ENCODE data around the gene ERG28. TPM values are rescaled to one million over a fixed set of nuclear protein-coding genes. Genes with fewer than 3 reads are reported as not detected.

The ERG28 gene
- total RNA-seq, 2 donors from 2014 or later: 24.4 to 32.3 TPM

GRCh38 chr14:75672605-75673192 lies 12.0 kb upstream of the ERG28 start:
- Histone ChIP-seq H3K4me1 (no peaks in the 10 kb centered on the region), H3K4me3 (no peak overlapping the region), H3K27ac (no peak overlapping the region), H3K9ac (ENCODE audit: low read depth in 2 of 2, low read length in 2 of 2) (no peak overlapping the region), H3K27me3 (no peaks in the 10 kb centered on the region), H3K36me3 (no peaks in the 10 kb centered on the region), H3K9me3 (no peaks in the 10 kb centered on the region)
- TF ChIP-seq CTCF (IDR thresholded peaks at IDR 0.05): no peak
- intact Hi-C loops (cut with DNase I): no loop called here
- DNase-seq: no peak

DNA sequence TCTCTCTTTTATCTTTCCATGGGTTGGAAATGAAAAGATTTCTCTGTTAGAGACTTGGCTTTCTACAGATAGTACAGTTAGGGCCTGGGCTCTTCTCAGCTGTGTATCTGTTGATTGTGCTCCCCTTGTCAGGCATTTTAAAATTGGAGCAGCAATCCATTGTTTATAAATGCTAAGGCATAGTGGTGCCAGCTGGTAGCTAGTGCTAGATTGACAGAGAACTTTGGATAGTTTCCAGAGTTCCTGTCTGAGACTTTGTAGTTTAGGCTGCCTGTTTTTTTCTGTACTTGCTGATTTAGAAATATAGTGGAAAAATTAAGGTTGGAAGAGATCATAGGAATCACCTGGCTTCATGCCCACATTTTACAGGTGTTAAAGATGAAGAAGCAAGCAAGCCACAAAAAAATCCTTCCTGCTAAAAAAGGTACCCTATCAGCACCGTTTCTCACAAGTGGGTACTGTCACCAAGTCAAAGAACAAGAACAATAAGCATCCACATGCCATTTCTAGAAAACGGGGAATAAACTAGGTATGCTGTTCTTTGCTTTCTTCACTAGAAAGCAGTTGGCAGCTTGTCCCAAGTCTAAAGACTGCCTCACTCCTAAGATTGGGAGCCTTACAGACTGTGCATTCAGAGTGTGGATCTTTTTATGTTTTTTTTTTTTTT lies 6.6 kb upstream of the ERG28 start:
- H3K27me3 ChIP-seq: no peaks in the 10 kb centered on the region
- no peak overlapping the region for H3K9ac ChIP-seq (ENCODE audit: low read depth in 2 of 2, low read length in 2 of 2)
- no peaks in the 10 kb centered on the region for H3K36me3 ChIP-seq
- DNase-seq: no peak
- TF ChIP-seq CTCF (IDR thresholded peaks at IDR 0.05): no peak
- H3K4me1 ChIP-seq: no peaks in the 10 kb centered on the region
- intact Hi-C loops (cut with DNase I): no loop called here
- no peak overlapping the region for H3K4me3 ChIP-seq
- H3K9me3 ChIP-seq: no peaks in the 10 kb centered on the region
- no peak overlapping the region for H3K27ac ChIP-seq

DNA sequence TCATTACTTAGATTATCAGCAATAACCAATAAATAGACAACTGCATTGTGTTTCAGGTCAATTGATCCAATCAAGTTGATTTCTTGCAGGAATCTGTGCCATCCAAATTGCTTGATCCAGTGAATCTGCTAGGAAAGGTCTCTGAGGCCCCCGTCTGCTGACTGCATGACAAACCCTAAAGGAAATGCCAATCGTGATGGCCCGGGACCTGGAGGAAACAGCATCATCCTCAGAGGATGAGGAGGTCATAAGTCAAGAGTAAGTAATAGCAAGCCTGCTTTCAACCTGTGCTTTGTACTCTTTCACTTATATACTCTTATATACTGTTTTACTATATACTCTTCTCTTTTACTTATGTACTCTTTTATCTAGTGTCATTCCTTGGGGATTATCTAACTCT lies 2.3 kb upstream of the ERG28 start:
- H3K27ac ChIP-seq: no peak overlapping the region
- H3K9me3 ChIP-seq: no peaks in the 10 kb centered on the region
- H3K36me3 ChIP-seq: no peaks in the 10 kb centered on the region
- H3K4me3 ChIP-seq: no peak overlapping the region
- H3K9ac ChIP-seq (ENCODE audit: low read depth in 2 of 2, low read length in 2 of 2): no peak overlapping the region
- no peaks in the 10 kb centered on the region for H3K27me3 ChIP-seq
- intact Hi-C loops (cut with DNase I): no loop called here
- no peaks in the 10 kb centered on the region for H3K4me1 ChIP-seq
- TF ChIP-seq CTCF (IDR thresholded peaks at IDR 0.05): no peak
- DNase-seq: no peak

GRCh38 chr14:75661499-75661814 lies 781 bp upstream of the ERG28 start:
- H3K9me3 ChIP-seq: no peaks in the 10 kb centered on the region
- H3K9ac ChIP-seq (ENCODE audit: low read depth in 2 of 2, low read length in 2 of 2): peak overlapping the region; percentile 86
- intact Hi-C loops (cut with DNase I): no loop called here
- no peaks in the 10 kb centered on the region for H3K27me3 ChIP-seq
- H3K36me3 ChIP-seq: no peaks in the 10 kb centered on the region
- peak overlapping the region; percentile 75 for H3K4me3 ChIP-seq
- TF ChIP-seq CTCF (IDR thresholded peaks at IDR 0.05): no peak
- H3K4me1 ChIP-seq: no peaks in the 10 kb centered on the region
- DNase-seq: no peak
- H3K27ac ChIP-seq: peak overlapping the region; percentile 89

GRCh38 chr14:75660238-75660629 lies 442 bp downstream of the ERG28 start:
- no peak for TF ChIP-seq CTCF (IDR thresholded peaks at IDR 0.05)
- H3K4me1 ChIP-seq: no peaks in the 10 kb centered on the region
- no peaks in the 10 kb centered on the region for H3K9me3 ChIP-seq
- no peak for DNase-seq
- peak overlapping the region; percentile 75 for H3K4me3 ChIP-seq
- peak overlapping the region; percentile 89 for H3K27ac ChIP-seq
- no peaks in the 10 kb centered on the region for H3K36me3 ChIP-seq
- H3K9ac ChIP-seq (ENCODE audit: low read depth in 2 of 2, low read length in 2 of 2): peak overlapping the region; percentile 56 to 86
- no peaks in the 10 kb centered on the region for H3K27me3 ChIP-seq
- intact Hi-C loops (cut with DNase I): no loop called here

Measured in colonic mucosa (tissue), 4 donors.